ENCODE results near the gene MYH6. TPM values are rescaled to one million over a fixed set of nuclear protein-coding genes. Genes with fewer than 3 reads are reported as not detected.

MYH6 gene
- total and polyA plus RNA-seq, 4 donors, result 0.05 to 0.17 (median 0.06) TPM; not detected in 1

GRCh38 chr14:23373041-23373440 lies 35.0 kb downstream of the MYH6 start:
- no peaks in the 10 kb centered on the region for H3K9me3 ChIP-seq (ENCODE audit: control insufficient read depth in 4 of 4, low read length in 3 of 4)
- no peak overlapping the region for H3K4me3 ChIP-seq (ENCODE audit: low read depth in 1 of 3, low read length in 3 of 3)
- H3K4me1 ChIP-seq (ENCODE audit: control insufficient read depth in 4 of 4, insufficient read depth in 4 of 4, low read length in 3 of 4), result no peaks in the 10 kb centered on the region
- TF ChIP-seq MAX (IDR thresholded peaks at IDR 0.05) (no peak), NR2F2 (IDR thresholded peaks at IDR 0.05) (no peak), HNF4G (IDR thresholded peaks at IDR 0.05) (no peak), RXRA (IDR thresholded peaks at IDR 0.05) (no peak), SP1 (IDR thresholded peaks at IDR 0.05) (no peak), RAD21 (IDR thresholded peaks at IDR 0.05) (no peak), EGR1 (IDR thresholded peaks at IDR 0.05; ENCODE audit: low read depth in 2 of 2) (no peak), HNF4A (conservative IDR thresholded peaks at IDR 0.05) (no peak), JUND (IDR thresholded peaks at IDR 0.05) (no peak), GABPA (IDR thresholded peaks at IDR 0.05 in 1 of 2, conservative IDR thresholded peaks at IDR 0.05 in 1 of 2) (no peak), YY1 (IDR thresholded peaks at IDR 0.05) (no peak), FOXA1 (IDR thresholded peaks at IDR 0.05) (no peak), TAF1 (conservative IDR thresholded peaks at IDR 0.05) (no peak), FOXA2 (IDR thresholded peaks at IDR 0.05) (no peak)
- TF ChIP-seq, protein P1, sequence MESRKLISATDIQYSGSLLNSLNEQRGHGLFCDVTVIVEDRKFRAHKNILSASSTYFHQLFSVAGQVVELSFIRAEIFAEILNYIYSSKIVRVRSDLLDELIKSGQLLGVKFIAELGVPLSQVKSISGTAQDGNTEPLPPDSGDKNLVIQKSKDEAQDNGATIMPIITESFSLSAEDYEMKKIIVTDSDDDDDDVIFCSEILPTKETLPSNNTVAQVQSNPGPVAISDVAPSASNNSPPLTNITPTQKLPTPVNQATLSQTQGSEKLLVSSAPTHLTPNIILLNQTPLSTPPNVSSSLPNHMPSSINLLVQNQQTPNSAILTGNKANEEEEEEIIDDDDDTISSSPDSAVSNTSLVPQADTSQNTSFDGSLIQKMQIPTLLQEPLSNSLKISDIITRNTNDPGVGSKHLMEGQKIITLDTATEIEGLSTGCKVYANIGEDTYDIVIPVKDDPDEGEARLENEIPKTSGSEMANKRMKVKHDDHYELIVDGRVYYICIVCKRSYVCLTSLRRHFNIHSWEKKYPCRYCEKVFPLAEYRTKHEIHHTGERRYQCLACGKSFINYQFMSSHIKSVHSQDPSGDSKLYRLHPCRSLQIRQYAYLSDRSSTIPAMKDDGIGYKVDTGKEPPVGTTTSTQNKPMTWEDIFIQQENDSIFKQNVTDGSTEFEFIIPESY (IDR thresholded peaks at IDR 0.05), result no peak
- TF ChIP-seq, protein P2, sequence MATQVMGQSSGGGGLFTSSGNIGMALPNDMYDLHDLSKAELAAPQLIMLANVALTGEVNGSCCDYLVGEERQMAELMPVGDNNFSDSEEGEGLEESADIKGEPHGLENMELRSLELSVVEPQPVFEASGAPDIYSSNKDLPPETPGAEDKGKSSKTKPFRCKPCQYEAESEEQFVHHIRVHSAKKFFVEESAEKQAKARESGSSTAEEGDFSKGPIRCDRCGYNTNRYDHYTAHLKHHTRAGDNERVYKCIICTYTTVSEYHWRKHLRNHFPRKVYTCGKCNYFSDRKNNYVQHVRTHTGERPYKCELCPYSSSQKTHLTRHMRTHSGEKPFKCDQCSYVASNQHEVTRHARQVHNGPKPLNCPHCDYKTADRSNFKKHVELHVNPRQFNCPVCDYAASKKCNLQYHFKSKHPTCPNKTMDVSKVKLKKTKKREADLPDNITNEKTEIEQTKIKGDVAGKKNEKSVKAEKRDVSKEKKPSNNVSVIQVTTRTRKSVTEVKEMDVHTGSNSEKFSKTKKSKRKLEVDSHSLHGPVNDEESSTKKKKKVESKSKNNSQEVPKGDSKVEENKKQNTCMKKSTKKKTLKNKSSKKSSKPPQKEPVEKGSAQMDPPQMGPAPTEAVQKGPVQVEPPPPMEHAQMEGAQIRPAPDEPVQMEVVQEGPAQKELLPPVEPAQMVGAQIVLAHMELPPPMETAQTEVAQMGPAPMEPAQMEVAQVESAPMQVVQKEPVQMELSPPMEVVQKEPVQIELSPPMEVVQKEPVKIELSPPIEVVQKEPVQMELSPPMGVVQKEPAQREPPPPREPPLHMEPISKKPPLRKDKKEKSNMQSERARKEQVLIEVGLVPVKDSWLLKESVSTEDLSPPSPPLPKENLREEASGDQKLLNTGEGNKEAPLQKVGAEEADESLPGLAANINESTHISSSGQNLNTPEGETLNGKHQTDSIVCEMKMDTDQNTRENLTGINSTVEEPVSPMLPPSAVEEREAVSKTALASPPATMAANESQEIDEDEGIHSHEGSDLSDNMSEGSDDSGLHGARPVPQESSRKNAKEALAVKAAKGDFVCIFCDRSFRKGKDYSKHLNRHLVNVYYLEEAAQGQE (IDR thresholded peaks at IDR 0.05), result no peak
- TF ChIP-seq, protein P3, sequence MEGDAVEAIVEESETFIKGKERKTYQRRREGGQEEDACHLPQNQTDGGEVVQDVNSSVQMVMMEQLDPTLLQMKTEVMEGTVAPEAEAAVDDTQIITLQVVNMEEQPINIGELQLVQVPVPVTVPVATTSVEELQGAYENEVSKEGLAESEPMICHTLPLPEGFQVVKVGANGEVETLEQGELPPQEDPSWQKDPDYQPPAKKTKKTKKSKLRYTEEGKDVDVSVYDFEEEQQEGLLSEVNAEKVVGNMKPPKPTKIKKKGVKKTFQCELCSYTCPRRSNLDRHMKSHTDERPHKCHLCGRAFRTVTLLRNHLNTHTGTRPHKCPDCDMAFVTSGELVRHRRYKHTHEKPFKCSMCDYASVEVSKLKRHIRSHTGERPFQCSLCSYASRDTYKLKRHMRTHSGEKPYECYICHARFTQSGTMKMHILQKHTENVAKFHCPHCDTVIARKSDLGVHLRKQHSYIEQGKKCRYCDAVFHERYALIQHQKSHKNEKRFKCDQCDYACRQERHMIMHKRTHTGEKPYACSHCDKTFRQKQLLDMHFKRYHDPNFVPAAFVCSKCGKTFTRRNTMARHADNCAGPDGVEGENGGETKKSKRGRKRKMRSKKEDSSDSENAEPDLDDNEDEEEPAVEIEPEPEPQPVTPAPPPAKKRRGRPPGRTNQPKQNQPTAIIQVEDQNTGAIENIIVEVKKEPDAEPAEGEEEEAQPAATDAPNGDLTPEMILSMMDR (IDR thresholded peaks at IDR 0.05; ENCODE audit: low read depth, low read length, missing input control), result no peak
- TF ChIP-seq, protein P4, sequence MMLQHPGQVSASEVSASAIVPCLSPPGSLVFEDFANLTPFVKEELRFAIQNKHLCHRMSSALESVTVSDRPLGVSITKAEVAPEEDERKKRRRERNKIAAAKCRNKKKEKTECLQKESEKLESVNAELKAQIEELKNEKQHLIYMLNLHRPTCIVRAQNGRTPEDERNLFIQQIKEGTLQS (IDR thresholded peaks at IDR 0.05), result no peak
- no peaks in the 10 kb centered on the region for H3K36me3 ChIP-seq (ENCODE audit: control insufficient read depth in 4 of 4, insufficient read depth in 3 of 4, low read depth in 1 of 4, low read length in 3 of 4)
- no peak overlapping the region for H3K27ac ChIP-seq (ENCODE audit: low read depth in 1 of 2, low read length in 2 of 2)
- no peaks in the 10 kb centered on the region for H3K27me3 ChIP-seq (ENCODE audit: control insufficient read depth in 4 of 4, insufficient read depth in 4 of 4, low read length in 3 of 4)
- DNase-seq (ENCODE audit: low spot score), result no peak
- WGBS, result 88% methylated on average over 3 of the region's 3 CpGs
- H3K9ac ChIP-seq (ENCODE audit: low read depth in 1 of 2, low read length in 2 of 2), result no peak overlapping the region

Measured in liver (tissue), 9 donors.